Tibial artery (tissue), 4 donors: ENCODE results near the gene UNC13C.

Experiments
- DNase-seq, 2 donors: peaks; one replicate each; pipeline ENCODE4 v3.0.0-alpha.2; 2019
- H3K27ac ChIP-seq, 2 donors: fragments of 200-600 bp; sonication (generic) in 1 of 2; 1 replicate in 1 of 2; 2 replicates in 1 of 2; pipeline ENCODE4 v1.5.1; 2018 to 2019; ENCODE audit warnings: mild to moderate bottlenecking in 1 of 2
- H3K27me3 ChIP-seq, 2 donors: fragments of 200-600 bp; sonication (generic) in 1 of 2; one replicate each; pipeline versions ENCODE4 v1.5.1 to v1.6.0; 2016 to 2019
- H3K36me3 ChIP-seq, 3 donors: fragments of 200-600 bp; sonication (generic) in 2 of 3; one replicate each; pipeline ENCODE4 v1.5.1; 2016 to 2019; ENCODE audit warnings: mild to moderate bottlenecking in 2 of 3
- H3K4me1 ChIP-seq, 4 donors: fragments of 200-600 bp; sonication (generic) in 2 of 4; 1 replicate in 3 of 4; 2 replicates in 1 of 4; pipeline ENCODE4 v1.5.1; 2016 to 2019
- H3K4me3 ChIP-seq, 2 donors: fragments of 200-600 bp; sonication (generic) in 1 of 2; 1 replicate in 1 of 2; 2 replicates in 1 of 2; pipeline ENCODE4 v1.5.1; 2018 to 2019; ENCODE audit warnings: mild to moderate bottlenecking in 2 of 2
- H3K9me3 ChIP-seq, 3 donors: fragments of 200-600 bp; sonication (generic) in 1 of 3; one replicate each; pipeline ENCODE4 v1.5.1; 2016 to 2019
- CTCF ChIP-seq, 2 experiments: fragments of 200-600 bp in 1 of 2; fragments of 450-650 bp in 1 of 2; IDR thresholded peaks; one replicate each; pipeline ENCODE4 v1.5.1; 2017 to 2019; ENCODE audit warnings: antibody characterized with exemption in 2 of 2, mild to moderate bottlenecking in 1 of 2, moderate library complexity in 1 of 2
- intact Hi-C: fragments of 100-400 bp; cut with DNase I; formaldehyde crosslinking; loops from one replicate; pipeline ENCODE4 v1.15.0; 2023; ENCODE audit warnings: low total_unique reads

UNC13C gene

GRCh38 chr15:53963801-53964200 lies 14.4 kb upstream of the UNC13C start:
- Histone ChIP-seq H3K27ac (no peak overlapping the region), H3K4me1 (no peaks in the 10 kb centered on the region), H3K9me3 (no peaks in the 10 kb centered on the region), H3K27me3 (no peaks in the 10 kb centered on the region), H3K4me3 (no peak overlapping the region), H3K36me3 (no peaks in the 10 kb centered on the region)
- no peak for DNase-seq
- intact Hi-C loops, result loop anchor here (10.0 kb wide), 1 partner anchor 1201 kb away; no protein-coding TSS in a partner anchor
- no peak for TF ChIP-seq CTCF (IDR thresholded peaks at IDR 0.05)

- intact Hi-C loops, result loop anchor here (10.0 kb wide), 2 partner anchors 1131 to 1311 kb away; partner anchors contain the start of gene RAB27A
- Histone ChIP-seq H3K27me3 (no peaks in the 10 kb centered on the region), H3K36me3 (no peaks in the 10 kb centered on the region), H3K9me3 (no peaks in the 10 kb centered on the region), H3K27ac (no peak overlapping the region), H3K4me3 (no peak overlapping the region), H3K4me1 (no peaks in the 10 kb centered on the region)
- no peak for TF ChIP-seq CTCF (IDR thresholded peaks at IDR 0.05)
- DNase-seq, result no peak
These were observed 4.1 kb upstream of the UNC13C start for GRCh38 chr15:53974121-53974520.

GRCh38 chr15:53974813-53975212 lies 3.4 kb upstream of the UNC13C start:
- no peak overlapping the region for H3K27ac ChIP-seq
- H3K36me3 ChIP-seq, result no peaks in the 10 kb centered on the region
- H3K4me3 ChIP-seq, result no peak overlapping the region
- no peaks in the 10 kb centered on the region for H3K27me3 ChIP-seq
- intact Hi-C loops, result loop anchor here (10.0 kb wide), 2 partner anchors 1130 to 1310 kb away; partner anchors contain the start of gene RAB27A
- no peaks in the 10 kb centered on the region for H3K9me3 ChIP-seq
- no peak for TF ChIP-seq CTCF (IDR thresholded peaks at IDR 0.05)
- no peaks in the 10 kb centered on the region for H3K4me1 ChIP-seq
- no peak for DNase-seq

GRCh38 chr15:53976844-53977392 lies 1.3 kb upstream of the UNC13C start:
- intact Hi-C loops, result loop anchor here (10.0 kb wide), 2 partner anchors 1128 to 1308 kb away; partner anchors contain the start of gene RAB27A
- peak; percentile 64 to 77 for TF ChIP-seq CTCF (IDR thresholded peaks at IDR 0.05)
- Histone ChIP-seq H3K27me3 (no peaks in the 10 kb centered on the region), H3K9me3 (no peaks in the 10 kb centered on the region), H3K4me1 (no peaks in the 10 kb centered on the region), H3K4me3 (peak overlapping the region in 1 of 2 donors; percentile 61), H3K27ac (peak overlapping the region; percentile 76 to 80), H3K36me3 (no peaks in the 10 kb centered on the region)
- peak; percentile 25 to 72 for DNase-seq

GRCh38 chr15:53979051-53979788 lies 979 bp downstream of the UNC13C start:
- no peaks in the 10 kb centered on the region for H3K9me3 ChIP-seq
- intact Hi-C loops, result loop anchor here (10.0 kb wide), 2 partner anchors 1126 to 1306 kb away; partner anchors contain the start of gene RAB27A
- no peak for DNase-seq
- peak overlapping the region; percentile 53 to 61 for H3K4me3 ChIP-seq
- no peaks in the 10 kb centered on the region for H3K36me3 ChIP-seq
- H3K4me1 ChIP-seq, result peaks cover 0 to 4% (median 1%) of the 10 kb centered on the region in 4 donors
- H3K27ac ChIP-seq, result peak overlapping the region; percentile 76 to 80
- no peak for TF ChIP-seq CTCF (IDR thresholded peaks at IDR 0.05)
- no peaks in the 10 kb centered on the region for H3K27me3 ChIP-seq
